GDM1 (cell line): Measurements from ENCODE around the gene TOX4.

Source experiments
- DNase-seq: peaks from one replicate; lab custom pipeline; 2025; lab: John Stamatoyannopoulos, UW

Gene TOX4

GRCh38 chr14:21503376-21503775 is 26.4 kb downstream of the TOX4 start:
- DNase-seq = no peak

GRCh38 chr14:21505012-21505553 is 28.1 kb downstream of the TOX4 start:
- no peak for DNase-seq

GRCh38 chr14:21506557-21506956 is 29.6 kb downstream of the TOX4 start:
- no peak for DNase-seq

GRCh38 chr14:21509432-21510143 is 32.6 kb downstream of the TOX4 start:
- no peak for DNase-seq

- DNase-seq = peak; percentile 95
Measured at GRCh38 chr14:21510735-21511657, 34.0 kb downstream of the TOX4 start, which contains the start of gene METTL3. METTL3 (minus strand) TSS chr14:21511340; CDS start chr14:21511223, 117 bp downstream.

GRCh38 chr14:21514341-21514740 is 37.3 kb downstream of the TOX4 start:
- DNase-seq = no peak

GRCh38 chr14:21518725-21519124 is 41.7 kb downstream of the TOX4 start:
- no peak for DNase-seq

GRCh38 chr14:21520767-21521166 is 43.8 kb downstream of the TOX4 start:
- no peak for DNase-seq

- DNase-seq = no peak
Measured at GRCh38 chr14:21521501-21521900, 44.5 kb downstream of the TOX4 start.

- no peak for DNase-seq
Measured at GRCh38 chr14:21523203-21523602, 46.2 kb downstream of the TOX4 start.

GRCh38 chr14:21524575-21525490 is 47.8 kb downstream of the TOX4 start:
- DNase-seq = no peak

- no peak for DNase-seq
Measured at GRCh38 chr14:21525571-21525961, 48.6 kb downstream of the TOX4 start.

GRCh38 chr14:21525962-21526671 is 49.1 kb downstream of the TOX4 start, which contains the start of gene SALL2:
SALL2 (minus strand) TSS chr14:21526346; CDS start chr14:21526127, 219 bp downstream.
- no peak for DNase-seq

GRCh38 chr14:21526672-21527317 is 49.8 kb downstream of the TOX4 start:
- no peak for DNase-seq

GRCh38 chr14:21527318-21527679 is 50.3 kb downstream of the TOX4 start:
- no peak for DNase-seq

- no peak for DNase-seq
Measured at GRCh38 chr14:21528381-21529348, 51.7 kb downstream of the TOX4 start.

- DNase-seq = no peak
Measured at GRCh38 chr14:21529515-21529914, 52.5 kb downstream of the TOX4 start.

- no peak for DNase-seq
Measured at GRCh38 chr14:21533294-21533693, 56.3 kb downstream of the TOX4 start.

GRCh38 chr14:21534576-21534975 is 57.6 kb downstream of the TOX4 start:
- no peak for DNase-seq
